ENCODE measurements around the gene PCDH9.
A peak's percentile ranks its signal among the peaks of the same experiment; 100 is the strongest.

Gene PCDH9

DNA sequence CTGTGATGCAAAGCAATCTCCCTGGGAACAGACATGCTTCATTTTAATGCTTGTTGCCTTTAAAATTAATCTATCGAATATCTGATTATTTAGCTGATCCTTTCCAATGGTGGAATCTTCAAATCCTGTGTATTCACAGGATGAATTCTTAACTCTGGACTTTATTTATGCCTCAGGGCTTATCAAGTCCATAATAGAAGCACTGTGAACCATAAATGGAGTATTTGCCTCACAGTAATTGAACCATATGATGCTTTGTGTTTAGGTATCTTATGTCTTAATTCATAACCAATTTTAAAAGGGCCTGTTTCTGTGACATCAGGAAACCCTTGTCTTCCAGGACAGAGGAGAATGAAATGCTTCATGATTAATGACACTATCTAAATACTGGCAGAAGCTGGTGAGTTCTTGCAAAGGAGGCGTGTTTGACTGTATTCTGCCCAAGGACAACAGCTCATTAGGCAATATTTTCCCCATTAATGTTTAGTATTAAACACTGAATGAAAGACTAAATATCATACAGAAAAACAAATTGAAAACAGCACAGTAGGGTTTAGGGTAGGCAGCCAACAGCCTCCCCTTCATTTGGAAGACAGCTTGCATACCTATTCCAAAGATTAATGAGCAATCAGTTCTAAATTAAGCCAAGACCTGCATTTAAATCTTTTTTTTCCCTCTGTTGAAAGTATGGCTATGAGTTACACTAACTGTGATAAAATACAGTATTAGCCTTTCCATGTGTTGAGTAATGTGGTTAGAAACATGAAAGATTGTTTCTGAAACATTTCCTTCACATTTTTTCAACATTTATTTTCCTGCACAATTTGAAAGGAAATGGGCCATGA is 709.4 kb downstream of the PCDH9 start:
- DNase-seq (ENCODE audit: low spot score), result no peak

DNA sequence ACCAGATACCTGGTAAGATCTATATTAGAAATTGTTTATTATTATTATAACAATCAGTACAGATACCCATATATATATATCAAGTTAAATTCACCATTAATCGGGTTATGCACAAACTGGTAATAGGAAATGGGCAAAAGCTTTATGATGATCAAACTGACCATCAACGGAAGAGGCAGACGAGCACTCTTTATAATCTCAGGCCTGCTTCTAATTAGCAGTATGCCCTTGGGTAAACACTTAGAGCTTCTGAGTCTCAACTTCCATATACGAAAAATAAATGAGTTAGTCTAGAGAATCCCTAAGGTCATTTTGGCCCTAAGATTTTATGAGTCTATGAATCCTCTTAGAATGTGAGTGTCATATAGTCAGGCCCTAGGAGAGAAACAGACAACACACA is 710.9 kb downstream of the PCDH9 start:
- DNase-seq (ENCODE audit: low spot score), result no peak

DNA sequence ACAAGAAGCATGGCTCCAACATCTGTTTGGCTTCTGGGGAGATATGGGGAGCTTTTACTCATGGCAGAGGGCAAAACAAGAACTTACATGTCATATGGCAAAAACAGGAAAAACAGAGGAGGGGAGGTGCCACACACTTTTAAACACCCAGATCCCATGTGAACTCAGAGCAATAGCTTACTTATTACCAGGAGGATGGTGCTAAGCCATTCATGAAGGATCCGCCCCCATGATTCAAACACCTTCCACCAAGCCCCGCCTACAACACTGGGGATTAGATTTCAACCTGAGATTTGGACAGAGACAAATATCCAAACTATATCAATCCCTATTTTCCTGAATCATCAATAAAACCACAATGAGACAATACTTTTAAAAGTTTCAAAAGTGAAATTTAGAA is 712.1 kb downstream of the PCDH9 start:
- DNase-seq (ENCODE audit: low spot score), result no peak

DNA sequence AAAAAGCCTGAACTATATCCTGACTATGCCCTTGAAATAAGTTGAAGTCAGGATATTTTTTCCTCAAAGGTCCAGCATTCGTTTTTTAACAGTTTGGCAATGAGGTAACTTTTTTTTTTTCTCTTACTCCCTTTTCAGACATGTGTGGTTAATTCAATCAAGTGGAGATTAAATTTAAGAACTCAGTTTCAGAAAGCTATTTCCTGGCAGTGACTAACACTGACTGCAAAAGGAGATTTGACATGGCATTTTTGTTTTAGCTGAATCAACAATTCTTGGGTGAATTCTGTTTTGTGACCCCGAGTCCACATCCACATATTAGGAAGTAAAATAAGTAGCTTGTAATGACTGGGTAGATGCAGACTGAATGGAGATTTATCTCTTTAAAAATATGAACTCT is 716.4 kb downstream of the PCDH9 start:
- DNase-seq (ENCODE audit: low spot score), result no peak

DNA sequence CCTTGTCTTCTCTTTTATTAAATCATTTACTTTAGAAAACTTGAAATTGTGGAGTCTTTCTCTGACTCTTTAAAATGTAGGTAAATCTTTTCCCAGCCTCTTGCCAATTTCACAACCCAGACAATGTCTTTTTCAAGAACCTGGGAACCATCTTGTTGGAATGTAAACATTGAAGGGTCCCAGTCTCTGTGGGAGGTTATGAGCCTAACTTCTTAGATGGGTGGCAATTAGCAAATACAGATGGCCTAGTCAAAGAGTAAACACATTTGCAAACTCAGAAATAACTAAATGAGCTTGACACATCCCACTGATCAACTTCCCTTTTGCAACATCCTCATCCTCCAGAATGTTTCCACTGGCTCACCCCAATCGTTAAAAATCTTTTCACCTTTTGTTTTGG is 721.0 kb downstream of the PCDH9 start:
- no peak for DNase-seq (ENCODE audit: low spot score)

DNA sequence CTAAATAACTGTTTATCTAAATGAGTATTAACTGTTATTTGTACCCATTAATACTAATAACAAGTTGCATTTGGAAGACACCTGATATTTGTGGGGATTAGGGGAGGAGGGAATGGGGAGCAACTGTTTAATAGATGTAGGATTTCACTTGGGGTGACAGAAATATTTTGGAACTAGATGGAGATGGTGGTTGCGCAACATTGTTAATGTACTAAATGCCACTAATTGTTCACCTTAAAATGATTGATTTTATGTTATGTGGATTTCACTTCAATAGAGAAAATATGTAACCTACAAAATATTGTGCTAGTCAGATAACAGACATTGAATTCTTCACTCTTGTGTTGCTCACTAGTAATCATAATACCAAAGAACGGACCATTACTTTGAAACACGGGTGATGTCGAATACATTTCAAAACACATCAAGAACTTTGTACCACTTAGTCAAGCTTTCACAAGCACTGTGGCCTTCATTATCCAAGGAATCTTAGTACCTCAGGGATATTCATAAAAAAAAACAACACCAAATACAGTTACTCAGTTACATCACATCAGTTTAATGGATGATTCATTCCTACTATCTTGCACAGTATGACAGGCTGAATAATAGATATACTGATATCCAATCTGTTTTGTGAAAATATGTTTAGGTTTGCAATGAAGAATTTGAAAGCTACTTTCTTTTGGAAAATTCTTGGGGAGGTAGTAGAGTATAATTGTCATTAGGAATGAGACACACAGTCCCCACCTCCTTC is 721.8 kb downstream of the PCDH9 start:
- no peak for DNase-seq (ENCODE audit: low spot score)

DNA sequence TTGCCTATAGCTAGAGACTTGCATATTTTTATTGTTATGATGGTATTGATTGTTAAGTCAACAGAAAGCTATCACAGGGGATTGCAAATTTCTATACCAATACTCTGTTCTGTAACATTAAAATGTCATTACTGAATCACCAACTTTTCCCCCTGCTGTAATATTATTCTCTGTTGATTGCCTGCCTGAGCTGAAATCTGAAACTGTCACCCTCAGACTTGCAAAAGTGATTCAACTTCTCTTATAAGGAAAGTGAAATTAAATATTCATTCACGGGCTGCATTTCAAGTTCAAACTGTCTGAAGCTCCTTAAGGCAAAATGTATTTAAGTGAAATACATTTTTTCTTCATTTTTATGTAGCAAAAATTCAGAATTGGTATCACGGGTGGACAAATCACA is 723.2 kb downstream of the PCDH9 start:
- peak; percentile 13 for DNase-seq (ENCODE audit: low spot score)

DNA sequence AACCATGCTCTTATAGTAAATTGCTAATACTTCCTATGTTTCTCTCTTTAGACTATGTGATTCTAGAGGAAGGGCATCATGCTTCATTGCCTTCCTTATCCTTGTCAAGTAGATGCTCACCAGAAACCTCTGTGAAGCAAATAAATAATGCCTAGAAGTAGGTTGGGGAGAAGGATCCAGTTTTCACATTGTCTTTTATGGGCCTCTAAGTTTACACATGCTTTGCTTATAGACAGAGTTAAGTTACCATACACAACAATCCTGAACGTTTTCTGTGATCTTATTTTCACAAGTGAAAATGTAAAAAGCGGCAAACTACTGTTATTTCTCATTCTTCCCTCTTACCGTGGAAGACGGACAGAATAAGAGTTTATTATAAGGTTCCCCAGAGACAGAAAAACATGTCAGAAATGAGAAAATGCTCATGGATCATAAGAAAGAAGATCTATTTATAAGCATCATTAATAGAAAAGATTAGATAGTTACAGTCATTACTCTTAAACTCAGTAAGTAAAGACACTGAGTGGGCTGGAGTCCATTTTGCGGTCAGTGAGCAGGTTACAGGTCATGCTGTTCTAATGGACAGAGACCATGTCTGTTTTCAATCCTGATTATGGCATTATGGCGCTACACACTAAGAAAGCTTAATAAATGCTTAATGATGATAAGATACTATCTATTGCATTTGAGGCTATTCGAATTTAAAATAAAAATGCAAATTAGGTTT is 723.9 kb downstream of the PCDH9 start:
- no peak for DNase-seq (ENCODE audit: low spot score)

DNA sequence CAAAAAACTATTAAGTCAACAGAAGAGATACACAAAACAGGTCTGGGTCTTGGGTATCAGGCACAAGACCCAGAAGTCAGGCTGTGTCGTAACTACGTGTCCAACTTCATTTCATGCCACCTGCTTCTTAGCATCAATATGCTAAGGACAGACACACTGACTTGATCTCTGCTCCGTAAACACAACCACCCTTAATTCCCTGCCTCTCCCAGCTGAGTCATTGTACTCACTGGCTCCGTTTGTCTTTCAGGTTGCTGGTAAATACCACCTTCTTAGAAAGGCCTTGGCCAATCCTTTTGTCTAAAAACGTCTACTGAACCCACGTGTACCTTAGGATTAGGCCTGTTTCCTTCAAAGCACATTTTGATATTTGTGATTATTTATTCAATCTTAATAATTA is 726.2 kb downstream of the PCDH9 start:
- no peak for DNase-seq (ENCODE audit: low spot score)

DNA sequence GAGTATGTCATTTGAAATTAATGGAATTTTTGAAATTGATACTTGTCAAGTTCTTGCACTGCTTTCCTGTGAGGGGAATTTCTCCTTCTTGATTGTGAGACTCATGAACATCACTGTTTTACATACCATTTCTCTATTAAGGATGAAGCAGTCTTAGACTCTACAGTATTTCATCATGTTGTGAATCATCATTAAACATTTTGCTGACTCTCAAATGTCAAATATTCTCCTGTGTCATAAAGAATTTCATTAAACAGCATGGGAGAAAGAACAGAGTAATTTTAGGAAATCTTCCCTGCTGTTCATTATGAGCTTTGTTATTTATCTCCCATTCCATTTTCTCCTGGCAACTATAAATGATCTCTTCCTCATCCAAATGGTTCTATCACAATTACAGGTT is 729.0 kb downstream of the PCDH9 start:
- no peak for DNase-seq (ENCODE audit: low spot score)

DNA sequence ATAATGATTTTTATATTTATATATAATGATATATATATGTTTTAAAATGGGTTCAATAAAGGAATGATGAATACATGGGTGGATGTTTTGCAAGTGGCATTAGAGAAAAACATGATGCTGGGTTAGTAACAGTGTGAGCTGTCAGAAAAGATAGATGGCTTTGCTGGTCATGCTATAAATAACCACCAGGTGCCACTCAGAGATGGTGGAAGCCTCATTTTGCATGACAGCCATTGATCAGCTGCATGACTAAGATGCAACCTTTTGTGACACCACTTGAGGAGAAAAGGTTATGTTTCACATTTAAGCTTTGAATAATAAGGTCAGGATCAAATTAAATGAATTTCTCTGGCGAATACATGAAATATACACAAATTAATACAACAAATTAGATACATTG is 737.7 kb downstream of the PCDH9 start:
- DNase-seq (ENCODE audit: low spot score), result no peak

DNA sequence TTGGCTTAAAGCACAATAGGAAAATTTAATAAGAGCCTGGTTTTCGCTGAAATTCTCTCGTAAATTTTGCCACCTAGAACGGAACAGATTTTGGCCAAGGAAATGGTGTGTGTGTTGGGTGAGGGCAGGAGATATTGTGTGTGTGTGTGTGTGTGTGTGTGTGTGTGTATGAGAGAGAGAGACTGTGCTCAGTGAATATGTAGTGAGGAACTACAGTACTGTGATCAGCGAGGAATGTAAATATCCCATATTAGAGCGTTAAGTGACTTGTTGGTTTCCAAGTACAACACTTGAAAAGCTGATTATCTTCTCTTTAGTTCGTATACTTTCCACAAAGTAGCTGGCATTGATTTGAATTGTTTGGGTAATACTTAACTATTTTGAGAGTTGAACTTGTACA is 738.9 kb downstream of the PCDH9 start:
- no peak for DNase-seq (ENCODE audit: low spot score)

DNA sequence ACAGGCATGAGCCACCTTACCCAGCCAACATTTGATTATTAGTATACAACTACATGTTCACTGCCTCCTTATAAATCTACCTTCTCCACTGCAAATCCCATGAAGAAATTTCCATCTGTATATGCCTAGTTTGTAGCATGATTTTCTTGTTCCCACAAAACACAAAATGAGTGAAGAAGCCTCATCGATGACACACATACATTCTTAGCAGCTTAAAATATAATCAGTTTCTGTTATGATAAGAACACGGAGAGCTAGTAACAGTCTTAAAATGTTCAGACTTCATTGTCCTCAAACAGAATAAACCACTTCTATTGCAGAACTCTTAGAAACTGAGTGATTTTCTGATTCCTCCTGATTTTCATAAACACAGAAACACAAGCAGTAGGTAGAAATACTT is 740.5 kb downstream of the PCDH9 start:
- no peak for DNase-seq (ENCODE audit: low spot score)

DNA sequence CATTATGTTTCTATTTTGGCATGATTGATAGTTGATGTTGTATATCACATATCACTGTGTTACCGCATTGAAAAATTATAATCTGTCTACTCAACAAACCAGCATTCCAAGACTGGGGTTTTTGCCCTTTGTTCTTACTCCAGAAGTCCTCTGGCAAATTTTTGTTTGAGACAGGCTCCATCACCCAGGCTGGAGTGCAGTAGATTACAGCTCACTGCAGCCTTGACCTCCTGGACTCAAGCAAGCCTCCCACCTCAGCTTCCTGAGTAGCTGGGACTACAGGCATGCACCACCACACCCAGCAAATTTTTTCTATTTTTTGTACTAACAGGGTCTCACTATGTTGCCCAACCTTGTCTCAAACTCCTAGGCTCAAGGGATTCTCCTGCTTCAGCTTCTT is 741.0 kb downstream of the PCDH9 start:
- DNase-seq (ENCODE audit: low spot score), result no peak

DNA sequence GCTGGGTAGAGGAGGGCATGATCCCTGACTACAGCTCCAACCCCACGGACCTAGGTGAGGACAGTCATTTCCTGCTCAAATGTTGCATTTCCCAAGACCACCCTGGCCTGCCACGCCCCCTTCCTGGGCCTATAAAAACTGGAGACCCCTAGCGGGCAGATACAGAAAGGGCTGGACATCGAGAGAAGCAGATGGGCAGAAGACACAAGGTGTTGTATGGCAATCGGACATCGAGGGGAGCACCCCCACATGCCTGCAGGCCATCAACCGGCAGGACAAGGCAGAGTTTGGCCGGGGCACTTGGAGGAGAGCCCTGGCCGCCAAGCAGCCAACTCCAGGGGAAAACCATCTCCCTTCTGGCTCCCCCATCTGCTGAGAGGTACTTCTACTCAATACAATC is 746.4 kb downstream of the PCDH9 start:
- no peak for DNase-seq (ENCODE audit: low spot score)

DNA sequence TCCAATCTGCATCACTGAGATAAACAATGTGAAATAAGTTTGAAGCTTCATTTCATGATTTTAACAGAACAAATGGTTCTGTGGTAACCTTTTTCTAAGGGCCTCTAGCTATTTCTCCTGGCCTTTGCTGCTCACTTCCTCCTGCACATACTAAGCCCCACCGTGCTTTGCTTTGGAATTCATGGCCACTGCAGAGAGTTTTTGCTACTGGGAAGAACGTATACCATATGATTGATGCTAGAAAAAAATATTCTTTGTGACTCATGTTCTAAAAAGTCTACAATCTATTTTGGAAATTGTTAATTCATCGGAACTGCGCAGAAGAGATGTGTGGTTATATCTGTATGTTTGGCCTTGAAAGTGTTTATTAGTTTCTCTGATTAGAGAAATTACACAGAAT is 747.3 kb downstream of the PCDH9 start:
- DNase-seq (ENCODE audit: low spot score), result no peak

DNA sequence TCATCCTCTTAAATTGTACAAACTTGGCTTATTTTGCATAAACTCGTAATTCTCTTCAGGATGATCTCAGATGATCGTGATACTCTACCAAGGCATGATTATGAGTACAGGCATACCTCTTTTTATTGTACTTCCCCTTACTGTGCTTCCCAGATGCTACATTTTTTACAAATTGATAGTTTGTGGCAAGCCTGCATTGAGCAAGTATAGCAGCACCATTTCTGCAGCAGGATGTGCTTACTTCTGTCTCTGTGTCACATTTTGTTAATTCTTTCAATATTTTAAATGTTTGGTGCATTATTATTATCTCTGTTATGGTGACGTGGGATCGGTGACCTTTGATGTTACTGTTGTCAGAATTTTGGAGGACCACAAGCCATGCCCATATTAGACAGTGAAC is 752.3 kb downstream of the PCDH9 start:
- DNase-seq (ENCODE audit: low spot score), result no peak

DNA sequence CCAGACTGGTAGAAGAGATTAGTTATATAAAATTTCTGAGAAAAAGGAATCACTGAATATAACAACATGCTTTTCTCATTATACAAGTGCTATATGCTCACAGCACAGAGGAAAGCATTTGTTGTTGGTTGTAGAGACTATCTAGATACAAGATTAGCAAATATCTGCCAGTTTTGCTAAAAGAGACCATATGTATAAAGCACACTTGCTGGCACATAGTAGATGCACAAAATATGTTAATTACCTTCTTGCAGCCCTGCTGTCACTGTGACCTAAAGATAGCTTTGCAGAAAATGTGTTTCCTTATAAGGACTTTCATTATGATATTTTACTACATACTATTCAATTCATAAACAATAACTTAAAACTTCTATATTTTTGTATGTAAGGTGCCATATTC is 755.1 kb downstream of the PCDH9 start:
- no peak for DNase-seq (ENCODE audit: low spot score)

DNA sequence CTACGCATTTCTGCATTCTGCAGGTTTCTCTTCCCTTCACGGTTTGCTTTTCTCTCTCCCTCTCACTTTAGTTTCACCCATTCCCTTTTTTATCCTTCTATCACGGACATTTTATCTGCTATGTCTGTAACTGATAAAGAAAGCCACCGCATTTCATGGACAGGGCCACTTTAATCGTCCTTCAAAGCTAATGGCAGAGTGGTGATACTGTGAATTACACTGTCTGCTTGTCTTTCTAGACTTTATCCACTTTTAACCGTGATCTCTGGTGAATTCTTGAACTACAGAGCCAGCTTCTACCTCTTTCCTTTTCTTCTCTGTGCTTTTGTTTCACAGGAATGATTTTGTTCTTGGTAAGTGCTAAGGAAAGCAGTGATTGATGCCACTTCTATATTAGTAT is 760.4 kb downstream of the PCDH9 start:
- DNase-seq (ENCODE audit: low spot score), result no peak

DNA sequence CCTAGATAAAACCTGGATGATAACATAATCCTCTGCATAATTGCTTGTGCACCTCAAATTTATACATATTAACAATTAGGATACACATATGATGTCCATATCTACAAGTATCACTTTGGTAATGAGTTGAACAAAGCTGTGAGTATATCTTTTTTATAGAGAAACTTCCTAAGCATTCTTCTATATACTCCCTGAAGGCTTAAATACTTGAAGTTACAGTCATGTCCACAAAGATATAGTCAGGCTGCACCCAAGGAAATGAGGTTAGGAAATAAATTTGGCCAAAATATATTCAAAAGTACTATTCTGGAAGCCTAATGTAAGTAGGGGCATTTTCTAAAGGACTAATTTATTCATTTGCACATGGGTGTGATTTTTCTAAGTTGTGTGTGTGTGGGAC is 761.5 kb downstream of the PCDH9 start:
- no peak for DNase-seq (ENCODE audit: low spot score)

DNA sequence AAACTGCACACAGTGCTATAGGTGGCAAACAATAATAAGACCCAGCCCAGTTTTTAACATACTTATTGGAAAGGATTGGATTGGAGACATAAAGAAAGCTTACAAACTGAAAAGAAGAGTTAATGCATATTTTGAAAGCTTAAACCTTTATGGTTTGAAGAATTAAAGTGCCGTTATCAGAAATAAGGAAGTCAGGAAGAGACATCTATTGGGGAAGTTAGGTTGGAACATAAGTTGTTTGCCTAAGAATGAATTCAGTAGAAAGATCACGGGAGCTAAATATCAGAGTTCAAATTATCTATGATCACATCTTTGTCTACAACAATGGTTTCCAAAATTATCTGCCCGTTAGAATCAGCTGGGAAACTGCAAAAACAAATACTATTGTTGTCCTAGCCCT is 767.9 kb downstream of the PCDH9 start:
- DNase-seq (ENCODE audit: low spot score), result no peak

DNA sequence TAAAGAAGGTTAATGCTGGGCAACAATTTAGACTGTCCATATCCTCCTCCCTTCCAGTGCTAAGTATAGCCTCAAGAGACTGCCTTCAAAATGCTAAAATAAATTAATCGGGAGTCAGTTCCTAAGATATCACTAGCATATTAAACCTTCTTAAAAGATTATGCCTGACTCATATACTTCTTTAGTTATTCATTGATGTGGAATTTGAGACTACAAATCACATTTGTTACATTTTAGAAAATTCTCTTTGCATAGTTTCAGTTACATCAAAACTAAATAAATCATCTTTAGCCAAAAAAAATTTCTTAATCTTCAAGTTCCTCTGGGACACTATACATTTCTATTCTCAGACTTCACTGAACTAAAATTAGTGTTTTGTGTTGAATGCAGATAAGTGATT is 769.1 kb downstream of the PCDH9 start:
- DNase-seq (ENCODE audit: low spot score), result peak; percentile 9

DNA sequence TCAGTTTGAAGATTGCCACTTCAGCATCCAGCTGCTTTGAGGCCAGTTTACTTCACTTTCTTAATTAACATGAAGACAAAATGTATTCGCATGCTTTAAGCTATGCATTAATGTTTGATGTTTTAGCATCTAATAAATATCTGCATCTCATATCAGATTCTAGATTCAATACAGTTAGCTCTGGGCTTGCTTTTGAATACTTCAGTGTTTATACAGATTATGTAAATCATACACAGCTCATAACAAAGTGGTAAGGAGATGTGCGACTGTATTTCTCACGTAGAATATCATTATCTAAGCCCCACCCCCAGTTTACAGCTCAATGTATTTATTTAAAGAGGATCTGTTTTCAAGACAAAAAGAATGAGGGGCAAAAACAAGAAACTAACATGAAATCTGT is 770.5 kb downstream of the PCDH9 start:
- DNase-seq (ENCODE audit: low spot score), result no peak

Measured in putamen (tissue), 1 donor.